ENCODE results near the gene SLC27A5.
"Not testable (repeated sequence)": the region's sequence is repeated elsewhere in the genome, so short reads cannot be mapped to it uniquely, and the experiment has no call there.

SLC27A5 gene

GRCh38 chr19:58529405-58529804 is 17.6 kb upstream of the SLC27A5 start:
- DNase-seq (ENCODE audit: low read depth in 2 of 3, low spot score in 2 of 3) = no peak

- DNase-seq (ENCODE audit: low read depth in 2 of 3, low spot score in 2 of 3) = no peak
Measured at GRCh38 chr19:58522709-58523108, 10.9 kb upstream of the SLC27A5 start.

- DNase-seq (ENCODE audit: low read depth in 2 of 3, low spot score in 2 of 3) = no peak
Measured at GRCh38 chr19:58521651-58522050, 9.9 kb upstream of the SLC27A5 start.

- no peak for DNase-seq (ENCODE audit: low read depth in 2 of 3, low spot score in 2 of 3)
Measured at GRCh38 chr19:58520257-58520599, 8.4 kb upstream of the SLC27A5 start.

- DNase-seq (ENCODE audit: low read depth in 2 of 3, low spot score in 2 of 3) = peak; percentile 91 to 93 (median 91)
Measured at GRCh38 chr19:58519355-58520256, 7.8 kb upstream of the SLC27A5 start, which contains the start of gene ZBTB45. TSS of gene ZBTB45 (minus strand) at chr19:58519810. CDS start at chr19:58517673, 2,137 bp downstream.

GRCh38 chr19:58519087-58519354 is 7.2 kb upstream of the SLC27A5 start:
- peak in 1 of 3 experiments; percentile 41 for DNase-seq (ENCODE audit: low read depth in 2 of 3, low spot score in 2 of 3)

GRCh38 chr19:58518256-58519086 is 6.7 kb upstream of the SLC27A5 start:
- DNase-seq (ENCODE audit: low read depth in 2 of 3, low spot score in 2 of 3) = no peak

GRCh38 chr19:58516964-58517833 is 5.4 kb upstream of the SLC27A5 start:
- DNase-seq (ENCODE audit: low read depth in 2 of 3, low spot score in 2 of 3) = no peak

- no peak for DNase-seq (ENCODE audit: low read depth in 2 of 3, low spot score in 2 of 3)
Measured at GRCh38 chr19:58516246-58516836, 4.5 kb upstream of the SLC27A5 start.

- no peak for DNase-seq (ENCODE audit: low read depth in 2 of 3, low spot score in 2 of 3)
Measured at GRCh38 chr19:58515259-58515658, 3.5 kb upstream of the SLC27A5 start.

- DNase-seq (ENCODE audit: low read depth in 2 of 3, low spot score in 2 of 3) = no peak
Measured at GRCh38 chr19:58514564-58515022, 2.8 kb upstream of the SLC27A5 start.

- peak; percentile 88 to 94 (median 92) for DNase-seq (ENCODE audit: low read depth in 2 of 3, low spot score in 2 of 3)
Measured at GRCh38 chr19:58513694-58514563, 2.1 kb upstream of the SLC27A5 start.

GRCh38 chr19:58513213-58513693 is 1.5 kb upstream of the SLC27A5 start:
- no peak for DNase-seq (ENCODE audit: low read depth in 2 of 3, low spot score in 2 of 3)

GRCh38 chr19:58510084-58510862 is 1.5 kb downstream of the SLC27A5 start:
- no peak for DNase-seq (ENCODE audit: low read depth in 2 of 3, low spot score in 2 of 3)

GRCh38 chr19:58509731-58510083 is 2.1 kb downstream of the SLC27A5 start:
- no peak for DNase-seq (ENCODE audit: low read depth in 2 of 3, low spot score in 2 of 3)

GRCh38 chr19:58507602-58508223 is 4.1 kb downstream of the SLC27A5 start:
- DNase-seq (ENCODE audit: low read depth in 2 of 3, low spot score in 2 of 3) = not testable (repeated sequence)

- DNase-seq (ENCODE audit: low read depth in 2 of 3, low spot score in 2 of 3) = no peak
Measured at GRCh38 chr19:58500242-58500641, 11.6 kb downstream of the SLC27A5 start.
